HepG2 (cell line): ENCODE measurements around the gene CTU2. TPM values are rescaled to one million over a fixed set of nuclear protein-coding genes. Genes with fewer than 3 reads are reported as not detected.

Experiments
- GMEB1 ChIP-seq: sonication (generic); formaldehyde crosslinking; IDR thresholded peaks from 2 replicates; pipeline ENCODE4 v1.5.1; 2020; ENCODE audit warnings: missing genetic modification reagents, mild to moderate bottlenecking, borderline replicate concordance
- HDAC1 ChIP-seq: sonication (generic); formaldehyde crosslinking; IDR thresholded peaks from 2 replicates; pipeline ENCODE4 v1.5.1; 2020; ENCODE audit warnings: mild to moderate bottlenecking, missing genetic modification reagents
- HDAC2 ChIP-seq: sonication (generic); formaldehyde crosslinking; IDR thresholded peaks from 2 replicates; pipeline ENCODE4 v1.4.0; 2020; ENCODE audit warnings: missing genetic modification reagents
- HNRNPLL ChIP-seq: fragments of 200-400 bp; formaldehyde crosslinking; IDR thresholded peaks from 2 replicates; pipeline ENCODE4 v1.6.1; 2017; ENCODE audit warnings: mild to moderate bottlenecking, low read depth, low read length; ENCODE audit not compliant: poor library complexity, severe bottlenecking
- KLF16 ChIP-seq, 2 experiments: sonication (generic) in 1 of 2; formaldehyde crosslinking in 1 of 2; IDR thresholded peaks; 2 replicates each; pipeline versions ENCODE4 v1.6.1 to v1.8.0; 2016 to 2023; ENCODE audit warnings: missing genetic modification reagents in 2 of 2, missing compliant biosample characterization in 1 of 2
- MAX ChIP-seq: IDR thresholded peaks from 2 replicates; pipeline ENCODE4 v1.6.1; 2012; ENCODE audit warnings: inconsistent platforms
- PRMT3 ChIP-seq: sonication (generic); formaldehyde crosslinking; IDR thresholded peaks from 2 replicates; pipeline ENCODE4 v1.8.1; 2022; ENCODE audit warnings: low read depth, mild to moderate bottlenecking, moderate library complexity, missing genetic modification reagents, borderline replicate concordance
- RFXAP ChIP-seq: sonication (generic); formaldehyde crosslinking; IDR thresholded peaks from 2 replicates; pipeline ENCODE4 v1.4.0; 2020; ENCODE audit warnings: missing genetic modification reagents, borderline replicate concordance
- SAP130 ChIP-seq: IDR thresholded peaks from 2 replicates; pipeline ENCODE4 v1.6.1; 2016; ENCODE audit warnings: low read depth
- SPEN ChIP-seq: sonication (generic); formaldehyde crosslinking; IDR thresholded peaks from 2 replicates; pipeline ENCODE4 v1.5.1; 2020; ENCODE audit warnings: low read depth, mild to moderate bottlenecking, missing genetic modification reagents
- ZBTB34 ChIP-seq: sonication (generic); formaldehyde crosslinking; IDR thresholded peaks from 2 replicates; pipeline ENCODE4 v1.8.0; 2022; ENCODE audit warnings: mild to moderate bottlenecking, missing genetic modification reagents
- ZNF280B ChIP-seq: sonication (generic); formaldehyde crosslinking; IDR thresholded peaks from 2 replicates; pipeline ENCODE4 v1.5.0; 2020; ENCODE audit warnings: missing genetic modification reagents, mild to moderate bottlenecking, borderline replicate concordance
- ZNF3 ChIP-seq: IDR thresholded peaks from 2 replicates; pipeline ENCODE4 v1.7.0; 2017; ENCODE audit warnings: inconsistent platforms
- ZNF343 ChIP-seq: sonication (generic); formaldehyde crosslinking; IDR thresholded peaks from 2 replicates; pipeline ENCODE4 v1.4.0; 2020; ENCODE audit warnings: mild to moderate bottlenecking, missing genetic modification reagents
- ZNF557 ChIP-seq: sonication (generic); formaldehyde crosslinking; IDR thresholded peaks from 2 replicates; pipeline ENCODE4 v1.4.0; 2020; ENCODE audit warnings: missing genetic modification reagents
- ZNF609 ChIP-seq: sonication (generic); formaldehyde crosslinking; IDR thresholded peaks from 2 replicates; pipeline ENCODE4 v1.4.0; 2020; ENCODE audit warnings: mild to moderate bottlenecking, missing genetic modification reagents, borderline replicate concordance
- polyA plus RNA-seq, 8 experiments: library from polyadenylated mRNA; depleted of rRNA in 3 of 8; stranded (reverse) in 7 of 8; unstranded in 1 of 8; fragments of >200 nt; fragmentation: Illumina TruSeq in 4 of 8; extraction: Trizol in 4 of 8; gene quantifications; 2 replicates each; pipeline versions ENCODE4 v1.2.1 to v1.2.3, GENCODE V29; 2011 to 2016; ENCODE audit warnings: low read depth in 4 of 8, missing spikeins in 1 of 8, mixed read lengths in 1 of 8; ENCODE audit not compliant: insufficient read depth in 1 of 8
- total RNA-seq, 5 experiments: library from RNA; depleted of rRNA; stranded (reverse); fragments of >200 nt; fragmentation: Illumina TruSeq; extraction: Trizol; gene quantifications; 2 replicates each; pipeline ENCODE4 v1.2.3, GENCODE V29; 2016; ENCODE audit warnings: low read depth in 1 of 5

Gene CTU2
- total and polyA plus RNA-seq, 2 of the 13 experiments (the other 11 are each of a cell fraction or from before 2014, with no cell fraction given): 13.3 to 21.9 TPM

- TF ChIP-seq ZNF280B (CRISPR knock-in tag) (0 out of 2 replicates have a peak, but pooled peaks have one; percentile 55), ZNF557 (0 out of 2 replicates have a peak, but pooled peaks have one; percentile 34), SAP130 (CRISPR knock-in tag) (peak; percentile 72), MAX (peak; percentile 79), SPEN (CRISPR knock-in tag) (peak; percentile 72), RFXAP (CRISPR knock-in tag) (0 out of 2 replicates have a peak, but pooled peaks have one; percentile 21), HNRNPLL (peak; percentile 44), GMEB1 (CRISPR knock-in tag) (no peak), KLF16 (CRISPR knock-in tag; IDR thresholded peaks at IDR 0.05) (peak in 1 of 2 experiments; percentile 72; a peak in 1 of 4 replicates), ZNF609 (CRISPR knock-in tag) (peak; percentile 35; the same call in 1 of the 2 replicates), HDAC1 (CRISPR knock-in tag) (peak; percentile 36; the same call in 1 of the 2 replicates), PRMT3 (CRISPR knock-in tag) (no peak), HDAC2 (CRISPR knock-in tag) (0 out of 2 replicates have a peak, but pooled peaks have one; percentile 30), ZBTB34 (CRISPR knock-in tag) (no peak), ZNF343 (0 out of 2 replicates have a peak, but pooled peaks have one; percentile 71), ZNF3 (CRISPR knock-in tag) (no peak)
Measured at GRCh38 chr16:88737298-88738150, 31.2 kb downstream of the CTU2 start (continued).
